SK-N-SH treated with all-trans-retinoic acid at 6 μM for 48 hours (cell line): Measurements from ENCODE around the gene GNPTAB.

Experiments used
- ARNTL ChIP-seq: fragments of 450-650 bp; formaldehyde crosslinking; IDR thresholded peaks from 2 replicates; pipeline ENCODE4 v1.5.0; 2020; ENCODE audit warnings: low read depth, mild to moderate bottlenecking, moderate library complexity, borderline replicate concordance
- OSR1 ChIP-seq: fragments of 250-450 bp; sonication (Bioruptor Pico); IDR thresholded peaks from 2 replicates; pipeline ENCODE4 v1.8.0; 2022; ENCODE audit warnings: moderate library complexity, mild to moderate bottlenecking, inconsistent platforms
- SNAI2 ChIP-seq: fragments of 250-450 bp; sonication (Bioruptor Pico); IDR thresholded peaks from 2 replicates; pipeline ENCODE4 v1.5.0; 2020; ENCODE audit warnings: mild to moderate bottlenecking, moderate library complexity
- TF ChIP-seq, protein P1 (sequence below): fragments of 250-450 bp; sonication (Bioruptor Pico); IDR thresholded peaks from 2 replicates; pipeline ENCODE4 v1.5.1; 2020; ENCODE audit warnings: low read depth, mild to moderate bottlenecking, moderate library complexity

- TF ChIP-seq ARNTL (CRISPR knock-in tag) (no peak), SNAI2 (CRISPR knock-in tag) (no peak), OSR1 (CRISPR knock-in tag) (no peak)
- TF ChIP-seq, protein P1, sequence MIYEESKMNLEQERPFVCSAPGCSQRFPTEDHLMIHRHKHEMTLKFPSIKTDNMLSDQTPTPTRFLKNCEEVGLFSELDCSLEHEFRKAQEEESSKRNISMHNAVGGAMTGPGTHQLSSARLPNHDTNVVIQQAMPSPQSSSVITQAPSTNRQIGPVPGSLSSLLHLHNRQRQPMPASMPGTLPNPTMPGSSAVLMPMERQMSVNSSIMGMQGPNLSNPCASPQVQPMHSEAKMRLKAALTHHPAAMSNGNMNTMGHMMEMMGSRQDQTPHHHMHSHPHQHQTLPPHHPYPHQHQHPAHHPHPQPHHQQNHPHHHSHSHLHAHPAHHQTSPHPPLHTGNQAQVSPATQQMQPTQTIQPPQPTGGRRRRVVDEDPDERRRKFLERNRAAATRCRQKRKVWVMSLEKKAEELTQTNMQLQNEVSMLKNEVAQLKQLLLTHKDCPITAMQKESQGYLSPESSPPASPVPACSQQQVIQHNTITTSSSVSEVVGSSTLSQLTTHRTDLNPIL (CRISPR knock-in tag), result no peak
These were observed 3.9 kb downstream of the GNPTAB start for GRCh38 chr12:101826766-101827368.
